Ishikawa (cell line): ENCODE data around the gene FGD2.

Source experiments
- CEBPB ChIP-seq: IDR thresholded peaks from 2 replicates; pipeline ENCODE4 v1.6.1; 2012
- CREB1 ChIP-seq: IDR thresholded peaks from 2 replicates; pipeline ENCODE4 v1.6.1; 2012; ENCODE audit warnings: low read depth
- EGR1 ChIP-seq: IDR thresholded peaks from 2 replicates; pipeline ENCODE4 v1.6.1; 2012
- EP300 ChIP-seq: IDR thresholded peaks from 2 replicates; pipeline ENCODE4 v1.6.1; 2012; ENCODE audit warnings: borderline replicate concordance
- FOXM1 ChIP-seq: IDR thresholded peaks from 2 replicates; pipeline ENCODE4 v1.6.1; 2012; ENCODE audit warnings: low read depth, borderline replicate concordance
- MAX ChIP-seq: IDR thresholded peaks from 2 replicates; pipeline ENCODE4 v1.6.1; 2012
- NFIC ChIP-seq: IDR thresholded peaks from 2 replicates; pipeline ENCODE4 v1.6.1; 2012
- RAD21 ChIP-seq: IDR thresholded peaks from 2 replicates; pipeline ENCODE4 v1.6.1; 2012; ENCODE audit warnings: low read depth
- REST ChIP-seq: IDR thresholded peaks from 2 replicates; pipeline ENCODE4 v1.6.1; 2012; ENCODE audit warnings: low read depth, mild to moderate bottlenecking
- TAF1 ChIP-seq: IDR thresholded peaks from 2 replicates; pipeline ENCODE4 v1.6.1; 2012; ENCODE audit warnings: low read depth, mild to moderate bottlenecking
- TCF12 ChIP-seq: IDR thresholded peaks from 2 replicates; pipeline ENCODE4 v1.6.1; 2012; ENCODE audit warnings: low read depth
- TEAD4 ChIP-seq: IDR thresholded peaks from 2 replicates; pipeline ENCODE4 v1.6.1; 2012
- USF1 ChIP-seq: IDR thresholded peaks from 2 replicates; pipeline ENCODE4 v1.6.1; 2012
- YY1 ChIP-seq: IDR thresholded peaks from 2 replicates; pipeline ENCODE4 v1.6.1; 2012; ENCODE audit warnings: low read depth
- ZBTB7A ChIP-seq: IDR thresholded peaks from 2 replicates; pipeline ENCODE4 v1.6.1; 2012; ENCODE audit warnings: low read depth

FGD2 gene

GRCh38 chr6:37056112-37056403, 50.6 kb downstream of the FGD2 start:
- 0 out of 2 replicates have a peak, but pooled peaks have one; percentile 18 for TF ChIP-seq TEAD4
- no peak for TF ChIP-seq EGR1
- TF ChIP-seq EP300 = 0 out of 2 replicates have a peak, but pooled peaks have one; percentile 34
- 0 out of 2 replicates have a peak, but pooled peaks have one; percentile 5 for TF ChIP-seq TCF12
- TF ChIP-seq ZBTB7A = no peak

- TF ChIP-seq EP300 (no peak), TAF1 (no peak), USF1 (no peak), CEBPB (no peak), TEAD4 (no peak), REST (no peak), NFIC (no peak), CREB1 (no peak), YY1 (no peak), RAD21 (no peak), TCF12 (no peak)
These were observed 51.1 kb downstream of the FGD2 start for GRCh38 chr6:37056439-37057127.

- TF ChIP-seq YY1 (no peak), TCF12 (no peak), RAD21 (no peak), TEAD4 (no peak), NFIC (no peak), MAX (no peak), USF1 (no peak), ZBTB7A (no peak), EGR1 (no peak), TAF1 (no peak), CREB1 (no peak), REST (no peak), CEBPB (no peak), EP300 (no peak)
These were observed 51.6 kb downstream of the FGD2 start for GRCh38 chr6:37057128-37057471.

- TF ChIP-seq YY1 = no peak
- TF ChIP-seq USF1 = no peak
These were observed 52.2 kb downstream of the FGD2 start for GRCh38 chr6:37057678-37058077.

- TF ChIP-seq EGR1 (no peak), ZBTB7A (no peak), EP300 (no peak), TEAD4 (no peak), YY1 (no peak), RAD21 (no peak), NFIC (no peak), FOXM1 (no peak), REST (no peak), TCF12 (no peak), TAF1 (no peak), CREB1 (no peak), USF1 (no peak), MAX (no peak), CEBPB (no peak)
These were observed 52.7 kb downstream of the FGD2 start for GRCh38 chr6:37058084-37058586.
